M059J (cell line): Measurements from ENCODE around the gene GRPR. TPM values are rescaled to one million over a fixed set of nuclear protein-coding genes. Genes with fewer than 3 reads are reported as not detected.
"Not testable (repeated sequence)": the region's sequence is repeated elsewhere in the genome, so short reads cannot be mapped to it uniquely, and the experiment has no call there.

ENCODE experiments used
- DNase-seq: peaks from one replicate; pipeline ENCODE4 v3.0.0-alpha.2; 2012; ENCODE audit warnings: low read depth
- total RNA-seq: library from RNA; depleted of rRNA; stranded (reverse); fragments of >200 nt; shearing (Covaris generic); gene quantifications from 2 replicates; pipeline ENCODE4 v1.2.3, GENCODE V29; 2014

The GRPR gene
- total RNA-seq, 1 experiment from 2014 or later = 0.15 TPM

GRCh38 chrX:16137416-16138107, 14.2 kb downstream of the GRPR start:
- no peak for DNase-seq

GRCh38 chrX:16138108-16138427, 14.7 kb downstream of the GRPR start:
- DNase-seq = no peak

- DNase-seq = no peak
These were observed 17.1 kb downstream of the GRPR start for GRCh38 chrX:16140448-16140847.

- DNase-seq = no peak
These were observed 17.6 kb downstream of the GRPR start for GRCh38 chrX:16140983-16141382.

- DNase-seq = peak; percentile 36
These were observed 18.3 kb downstream of the GRPR start for GRCh38 chrX:16141422-16142245.

GRCh38 chrX:16142246-16142558, 18.8 kb downstream of the GRPR start:
- no peak for DNase-seq

GRCh38 chrX:16143968-16144367, 20.6 kb downstream of the GRPR start:
- DNase-seq = no peak

GRCh38 chrX:16144420-16144819, 21.1 kb downstream of the GRPR start:
- DNase-seq = peak; percentile 41

- not testable (repeated sequence) for DNase-seq
These were observed 21.7 kb downstream of the GRPR start for GRCh38 chrX:16145093-16145492.

GRCh38 chrX:16145656-16146055, 22.3 kb downstream of the GRPR start:
- no peak for DNase-seq

GRCh38 chrX:16148896-16149295, 25.5 kb downstream of the GRPR start:
- DNase-seq = peak; percentile 81

GRCh38 chrX:16155581-16156096, 32.3 kb downstream of the GRPR start:
- DNase-seq = no peak

GRCh38 chrX:16156692-16157331, 33.4 kb downstream of the GRPR start:
- no peak for DNase-seq

- peak; percentile 95 for DNase-seq
These were observed 37.4 kb downstream of the GRPR start for GRCh38 chrX:16160729-16161128.

- DNase-seq = not testable (repeated sequence)
These were observed 37.8 kb downstream of the GRPR start for GRCh38 chrX:16161173-16161572.

GRCh38 chrX:16162391-16162790, 39.0 kb downstream of the GRPR start:
- no peak for DNase-seq

- no peak for DNase-seq
These were observed 41.4 kb downstream of the GRPR start for GRCh38 chrX:16164748-16165147.

- no peak for DNase-seq
These were observed 43.8 kb downstream of the GRPR start, which contains the start of gene MAGEB17 for GRCh38 chrX:16167181-16167580. Gene MAGEB17 (plus strand): TSS chrX:16167481. CDS start chrX:16170383, 2,902 bp downstream.

- DNase-seq = no peak
These were observed 47.7 kb downstream of the GRPR start for GRCh38 chrX:16171039-16171438.

- DNase-seq = no peak
These were observed 48.6 kb downstream of the GRPR start for GRCh38 chrX:16171944-16172343.

- no peak for DNase-seq
These were observed 49.0 kb downstream of the GRPR start for GRCh38 chrX:16172391-16172790.

GRCh38 chrX:16175329-16176061, 52.1 kb downstream of the GRPR start:
- DNase-seq = no peak
